Neural cell (in vitro differentiated cells): Measurements from ENCODE around the gene ERC2.

ENCODE experiments used
- EP300 ChIP-seq: fragments of 450-650 bp; conservative IDR thresholded peaks from 2 replicates; pipeline ENCODE4 v1.6.1; 2014; ENCODE audit warnings: antibody characterized with exemption, mild to moderate bottlenecking, moderate library complexity; ENCODE audit not compliant: poor library complexity, severe bottlenecking
- TF ChIP-seq, protein P1 (sequence below): fragments of 450-650 bp; IDR thresholded peaks from 2 replicates; pipeline ENCODE4 v1.5.1; 2014; ENCODE audit warnings: antibody characterized with exemption, mild to moderate bottlenecking, moderate library complexity; ENCODE audit not compliant: poor library complexity, severe bottlenecking

DNA sequence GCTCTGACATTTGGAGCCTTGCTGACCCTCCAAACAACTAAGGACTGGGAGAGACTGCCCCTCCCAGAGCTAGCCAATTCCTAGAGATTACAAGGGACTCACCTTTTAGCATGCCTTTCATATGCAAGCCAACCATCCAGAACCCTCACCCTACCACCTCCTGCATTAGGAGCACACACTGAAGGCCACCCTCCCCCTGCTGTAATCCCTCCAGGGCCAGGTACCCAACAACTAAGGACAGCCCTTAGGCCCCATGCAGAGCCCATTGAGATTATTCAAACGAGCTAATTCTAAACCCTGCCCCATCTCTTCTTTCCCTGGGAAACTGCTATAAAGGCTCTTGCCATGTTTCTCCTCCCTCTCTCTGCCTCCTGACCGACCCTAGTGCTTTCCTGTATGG is 352.6 kb downstream of the ERC2 start:
- TF ChIP-seq, protein P1, sequence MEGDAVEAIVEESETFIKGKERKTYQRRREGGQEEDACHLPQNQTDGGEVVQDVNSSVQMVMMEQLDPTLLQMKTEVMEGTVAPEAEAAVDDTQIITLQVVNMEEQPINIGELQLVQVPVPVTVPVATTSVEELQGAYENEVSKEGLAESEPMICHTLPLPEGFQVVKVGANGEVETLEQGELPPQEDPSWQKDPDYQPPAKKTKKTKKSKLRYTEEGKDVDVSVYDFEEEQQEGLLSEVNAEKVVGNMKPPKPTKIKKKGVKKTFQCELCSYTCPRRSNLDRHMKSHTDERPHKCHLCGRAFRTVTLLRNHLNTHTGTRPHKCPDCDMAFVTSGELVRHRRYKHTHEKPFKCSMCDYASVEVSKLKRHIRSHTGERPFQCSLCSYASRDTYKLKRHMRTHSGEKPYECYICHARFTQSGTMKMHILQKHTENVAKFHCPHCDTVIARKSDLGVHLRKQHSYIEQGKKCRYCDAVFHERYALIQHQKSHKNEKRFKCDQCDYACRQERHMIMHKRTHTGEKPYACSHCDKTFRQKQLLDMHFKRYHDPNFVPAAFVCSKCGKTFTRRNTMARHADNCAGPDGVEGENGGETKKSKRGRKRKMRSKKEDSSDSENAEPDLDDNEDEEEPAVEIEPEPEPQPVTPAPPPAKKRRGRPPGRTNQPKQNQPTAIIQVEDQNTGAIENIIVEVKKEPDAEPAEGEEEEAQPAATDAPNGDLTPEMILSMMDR, result no peak
- no peak for TF ChIP-seq EP300
